Right atrium auricular region (tissue), 2 donors: ENCODE results near the gene RAB31. TPM values are rescaled to one million over a fixed set of nuclear protein-coding genes. Genes with fewer than 3 reads are reported as not detected.
A peak's percentile ranks its signal among the peaks of the same experiment; 100 is the strongest.

Source experiments
- DNase-seq: peaks from one replicate; pipeline ENCODE4 v3.0.0-alpha.2; 2019; ENCODE audit warnings: low spot score
- H3K27ac ChIP-seq, 2 donors: fragments of 200-600 bp; sonication (generic); 1 replicate in 1 of 2; 2 replicates in 1 of 2; pipeline ENCODE4 v1.5.1; 2016 to 2019
- H3K27me3 ChIP-seq, 2 donors: fragments of 200-600 bp; sonication (generic); one replicate each; pipeline versions ENCODE4 v1.5.1 to v1.6.0; 2017 to 2019
- H3K36me3 ChIP-seq: fragments of 200-600 bp; sonication (generic); one replicate; pipeline ENCODE4 v1.5.1; 2016
- H3K4me1 ChIP-seq, 2 donors: fragments of 200-600 bp; sonication (generic); one replicate each; pipeline versions ENCODE4 v1.5.1 to v1.6.0; 2017 to 2019
- H3K4me3 ChIP-seq, 2 donors: fragments of 200-600 bp; sonication (generic); 1 replicate in 1 of 2; 2 replicates in 1 of 2; pipeline ENCODE4 v1.5.1; 2017 to 2019; ENCODE audit warnings: mild to moderate bottlenecking in 1 of 2, moderate library complexity in 1 of 2
- H3K9me3 ChIP-seq, 2 donors: fragments of 200-600 bp; sonication (generic); one replicate each; pipeline ENCODE4 v1.5.1; 2019
- total RNA-seq, 2 donors: library from RNA; depleted of rRNA; stranded (reverse); fragments of >200 nt; gene quantifications; one replicate each; pipeline ENCODE4 v1.1.0, GENCODE V29; 2016
- TF ChIP-seq, protein P1 (sequence below), 2 donors: fragments of 200-600 bp; sonication (generic); IDR thresholded peaks; one replicate each; pipeline ENCODE4 v1.5.1; 2019; ENCODE audit warnings: antibody characterized with exemption in 2 of 2

RAB31 gene
- total RNA-seq, 2 donors from 2014 or later, result 9.9 to 29.2 TPM

DNA sequence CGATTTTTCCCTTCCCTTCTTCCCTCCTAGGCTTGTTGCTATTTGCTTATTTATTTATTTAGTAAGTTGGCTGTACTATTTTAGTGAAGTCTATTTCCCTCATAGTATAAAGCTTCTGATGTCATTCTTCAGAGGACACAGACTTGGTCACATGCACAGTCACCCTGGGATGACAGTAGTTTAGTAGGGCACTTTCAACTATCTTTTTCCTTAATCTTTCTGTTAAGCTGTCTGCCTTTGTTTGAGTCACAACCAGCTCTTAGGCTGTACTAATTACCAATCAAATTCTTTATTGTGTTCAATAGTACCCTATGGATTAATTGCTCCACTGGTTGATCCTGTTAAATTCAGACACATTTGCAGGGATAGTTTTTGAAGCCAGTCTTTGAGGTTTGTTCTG, 26.9 kb upstream of the RAB31 start:
- peaks cover 3 to 27% of the 10 kb centered on the region in 2 donors for H3K4me1 ChIP-seq
- no peaks in the 10 kb centered on the region for H3K9me3 ChIP-seq
- TF ChIP-seq, protein P1, sequence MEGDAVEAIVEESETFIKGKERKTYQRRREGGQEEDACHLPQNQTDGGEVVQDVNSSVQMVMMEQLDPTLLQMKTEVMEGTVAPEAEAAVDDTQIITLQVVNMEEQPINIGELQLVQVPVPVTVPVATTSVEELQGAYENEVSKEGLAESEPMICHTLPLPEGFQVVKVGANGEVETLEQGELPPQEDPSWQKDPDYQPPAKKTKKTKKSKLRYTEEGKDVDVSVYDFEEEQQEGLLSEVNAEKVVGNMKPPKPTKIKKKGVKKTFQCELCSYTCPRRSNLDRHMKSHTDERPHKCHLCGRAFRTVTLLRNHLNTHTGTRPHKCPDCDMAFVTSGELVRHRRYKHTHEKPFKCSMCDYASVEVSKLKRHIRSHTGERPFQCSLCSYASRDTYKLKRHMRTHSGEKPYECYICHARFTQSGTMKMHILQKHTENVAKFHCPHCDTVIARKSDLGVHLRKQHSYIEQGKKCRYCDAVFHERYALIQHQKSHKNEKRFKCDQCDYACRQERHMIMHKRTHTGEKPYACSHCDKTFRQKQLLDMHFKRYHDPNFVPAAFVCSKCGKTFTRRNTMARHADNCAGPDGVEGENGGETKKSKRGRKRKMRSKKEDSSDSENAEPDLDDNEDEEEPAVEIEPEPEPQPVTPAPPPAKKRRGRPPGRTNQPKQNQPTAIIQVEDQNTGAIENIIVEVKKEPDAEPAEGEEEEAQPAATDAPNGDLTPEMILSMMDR (IDR thresholded peaks at IDR 0.05), result no peak
- DNase-seq, result no peak
- no peaks in the 10 kb centered on the region for H3K36me3 ChIP-seq
- H3K4me3 ChIP-seq, result no peak overlapping the region
- H3K27ac ChIP-seq, result no peak overlapping the region
- H3K27me3 ChIP-seq, result no peaks in the 10 kb centered on the region

DNA sequence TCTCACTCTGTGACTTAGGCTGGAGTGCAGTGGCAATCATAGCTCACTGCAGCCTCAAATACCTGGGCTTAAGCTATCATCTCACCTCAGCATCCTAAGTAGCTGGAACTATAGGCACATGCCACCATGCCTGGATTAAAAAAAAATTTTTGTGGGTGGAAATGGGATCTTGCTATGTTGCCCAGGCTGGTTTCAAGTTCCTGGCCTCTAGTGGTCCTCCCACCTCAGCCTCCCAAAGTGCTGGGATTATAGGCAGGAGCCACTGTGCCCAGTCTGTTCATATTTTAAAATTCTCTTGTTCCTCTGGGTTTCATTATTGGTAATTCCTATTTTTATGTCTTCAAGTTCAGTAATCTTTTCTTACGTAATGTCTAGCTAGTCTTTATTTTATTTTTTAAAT, 25.5 kb upstream of the RAB31 start:
- Histone ChIP-seq H3K27ac (no peak overlapping the region), H3K4me3 (no peak overlapping the region), H3K4me1 (peaks cover 3 to 27% of the 10 kb centered on the region in 2 donors), H3K36me3 (no peaks in the 10 kb centered on the region), H3K27me3 (no peaks in the 10 kb centered on the region), H3K9me3 (no peaks in the 10 kb centered on the region)
- DNase-seq, result no peak
- TF ChIP-seq, protein P1 (IDR thresholded peaks at IDR 0.05), result no peak

DNA sequence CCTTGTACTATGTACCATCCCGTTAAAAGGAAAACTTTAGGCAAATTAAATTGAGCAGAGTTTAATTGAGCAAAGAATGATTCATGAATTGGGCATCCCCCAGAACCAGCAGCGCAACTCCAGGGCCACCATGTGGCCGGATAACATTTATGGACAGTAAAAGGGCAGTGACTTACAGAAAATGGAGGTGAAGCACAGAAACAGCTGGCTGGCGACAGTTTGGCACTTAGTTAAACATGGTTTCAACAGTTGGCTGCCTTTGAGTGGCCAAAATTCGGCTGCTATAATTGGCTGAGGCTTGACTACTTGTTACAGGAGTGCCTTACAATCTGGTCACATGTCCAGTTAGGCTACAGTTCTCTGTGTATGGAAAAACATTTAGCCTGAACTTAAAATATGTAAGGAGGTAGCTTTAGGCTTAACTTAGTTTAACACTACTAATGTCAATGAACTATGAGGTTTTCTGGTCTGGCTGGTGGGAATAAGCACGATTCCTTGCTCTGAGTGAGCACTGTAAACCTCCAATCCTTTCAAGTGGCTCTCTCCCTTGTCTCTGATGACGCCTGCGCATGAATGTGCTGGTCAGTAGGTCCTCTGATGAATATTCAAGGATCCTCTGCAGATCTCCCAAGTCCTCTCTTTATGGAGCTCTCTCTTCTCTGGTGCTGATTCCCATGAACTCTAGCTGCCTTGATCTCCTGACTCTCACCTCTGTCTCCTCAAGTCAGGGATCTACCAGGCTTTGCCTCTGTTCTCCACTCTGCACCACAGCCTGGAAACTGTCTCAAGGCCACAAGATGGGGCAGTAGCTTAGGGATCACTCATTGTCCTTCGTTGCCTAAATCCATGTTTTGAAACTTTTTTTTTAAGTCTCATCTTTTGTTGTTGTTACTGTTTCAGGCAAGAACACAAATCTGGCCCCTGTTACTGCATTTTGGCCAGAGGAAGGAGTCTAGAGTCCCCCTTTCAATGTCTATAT, 24.4 kb upstream of the RAB31 start:
- TF ChIP-seq, protein P1 (IDR thresholded peaks at IDR 0.05), result peak in 1 of 2 donors; percentile 61
- Histone ChIP-seq H3K27me3 (no peaks in the 10 kb centered on the region), H3K27ac (peak overlapping the region; percentile 76 to 78), H3K36me3 (no peaks in the 10 kb centered on the region), H3K4me3 (no peak overlapping the region), H3K9me3 (no peaks in the 10 kb centered on the region), H3K4me1 (peaks cover 3 to 27% of the 10 kb centered on the region in 2 donors)
- DNase-seq, result no peak

DNA sequence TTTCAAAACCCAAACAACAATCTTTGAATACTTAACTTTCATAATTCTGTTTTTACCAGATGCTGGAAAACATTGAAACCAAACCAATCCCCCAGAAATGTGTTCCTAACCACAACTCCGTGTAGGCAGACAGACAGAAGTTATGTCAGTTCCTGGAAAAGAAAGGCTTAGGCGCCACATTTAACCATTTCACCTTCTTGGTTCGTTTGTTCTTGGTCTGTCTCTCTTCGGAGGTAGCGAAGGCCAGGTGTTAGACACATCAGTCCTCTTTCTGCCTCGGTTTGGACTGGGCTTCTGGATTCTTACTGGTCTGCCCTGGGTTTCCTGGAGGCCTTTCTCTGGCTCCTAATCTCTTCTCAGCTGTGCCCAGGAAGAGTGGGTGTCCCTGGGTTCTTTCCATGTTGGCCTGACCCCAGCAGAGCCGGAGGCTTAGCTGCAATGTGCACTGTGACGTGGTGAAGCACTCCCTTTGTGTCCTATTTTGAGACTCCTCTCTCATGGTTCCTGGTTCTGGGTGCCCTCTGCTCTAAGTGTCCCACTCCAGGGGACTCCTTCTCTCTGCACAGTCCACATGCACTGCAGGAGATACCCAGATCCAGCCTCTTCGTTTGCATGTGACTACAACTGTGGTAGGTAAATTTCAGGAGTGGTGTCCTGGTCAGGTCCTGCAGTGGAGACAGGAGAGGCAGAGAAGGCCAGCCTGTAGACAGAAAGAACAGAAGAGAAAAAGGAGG, 23.1 kb upstream of the RAB31 start:
- H3K27me3 ChIP-seq, result no peaks in the 10 kb centered on the region
- no peaks in the 10 kb centered on the region for H3K9me3 ChIP-seq
- peak overlapping the region; percentile 76 to 78 for H3K27ac ChIP-seq
- peaks cover 3 to 27% of the 10 kb centered on the region in 2 donors for H3K4me1 ChIP-seq
- peak; percentile 77 for DNase-seq
- TF ChIP-seq, protein P1 (IDR thresholded peaks at IDR 0.05), result no peak
- no peaks in the 10 kb centered on the region for H3K36me3 ChIP-seq
- H3K4me3 ChIP-seq, result no peak overlapping the region

DNA sequence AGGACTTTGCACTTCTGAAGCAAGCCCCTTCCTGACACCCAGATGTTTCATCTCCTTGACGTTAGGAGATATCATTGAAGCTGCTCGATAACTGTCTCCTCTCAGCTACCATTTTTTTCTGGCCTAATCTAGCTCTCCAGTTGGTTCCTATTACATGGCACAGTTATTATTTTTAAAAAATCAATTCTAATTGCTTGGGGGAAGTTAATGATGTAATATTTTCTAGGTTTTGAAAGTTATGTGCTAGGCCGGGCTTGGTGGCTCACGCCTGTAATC, 22.5 kb upstream of the RAB31 start:
- H3K27me3 ChIP-seq, result no peaks in the 10 kb centered on the region
- TF ChIP-seq, protein P1 (IDR thresholded peaks at IDR 0.05), result no peak
- H3K4me1 ChIP-seq, result peaks cover 3 to 27% of the 10 kb centered on the region in 2 donors
- H3K27ac ChIP-seq, result peak overlapping the region; percentile 76 to 78
- H3K9me3 ChIP-seq, result no peaks in the 10 kb centered on the region
- H3K36me3 ChIP-seq, result no peaks in the 10 kb centered on the region
- no peak for DNase-seq
- no peak overlapping the region for H3K4me3 ChIP-seq
